ENCODE data around the gene PUS10. TPM values are rescaled to one million over a fixed set of nuclear protein-coding genes. Genes with fewer than 3 reads are reported as not detected.
"Not testable (repeated sequence)": the region's sequence is repeated elsewhere in the genome, so short reads cannot be mapped to it uniquely, and the experiment has no call there.

Gene PUS10
- total RNA-seq, 1 donor from 2014 or later, result 6.2 TPM

- Mint-ChIP-seq H3K27me3 (ENCODE audit: low read depth) (no peaks in the 10 kb centered on the region), H3K36me3 (peaks cover 13% of the 10 kb centered on the region), H3K9me3 (peaks cover 21% of the 10 kb centered on the region), H3K27ac (no peak overlapping the region), H3K4me3 (no peak overlapping the region), H3K4me1 (peaks cover 3% of the 10 kb centered on the region)
- TF ChIP-seq, protein P1, sequence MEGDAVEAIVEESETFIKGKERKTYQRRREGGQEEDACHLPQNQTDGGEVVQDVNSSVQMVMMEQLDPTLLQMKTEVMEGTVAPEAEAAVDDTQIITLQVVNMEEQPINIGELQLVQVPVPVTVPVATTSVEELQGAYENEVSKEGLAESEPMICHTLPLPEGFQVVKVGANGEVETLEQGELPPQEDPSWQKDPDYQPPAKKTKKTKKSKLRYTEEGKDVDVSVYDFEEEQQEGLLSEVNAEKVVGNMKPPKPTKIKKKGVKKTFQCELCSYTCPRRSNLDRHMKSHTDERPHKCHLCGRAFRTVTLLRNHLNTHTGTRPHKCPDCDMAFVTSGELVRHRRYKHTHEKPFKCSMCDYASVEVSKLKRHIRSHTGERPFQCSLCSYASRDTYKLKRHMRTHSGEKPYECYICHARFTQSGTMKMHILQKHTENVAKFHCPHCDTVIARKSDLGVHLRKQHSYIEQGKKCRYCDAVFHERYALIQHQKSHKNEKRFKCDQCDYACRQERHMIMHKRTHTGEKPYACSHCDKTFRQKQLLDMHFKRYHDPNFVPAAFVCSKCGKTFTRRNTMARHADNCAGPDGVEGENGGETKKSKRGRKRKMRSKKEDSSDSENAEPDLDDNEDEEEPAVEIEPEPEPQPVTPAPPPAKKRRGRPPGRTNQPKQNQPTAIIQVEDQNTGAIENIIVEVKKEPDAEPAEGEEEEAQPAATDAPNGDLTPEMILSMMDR (IDR thresholded peaks at IDR 0.05; ENCODE audit: unreplicated experiment), result no peak
- no peak for DNase-seq (ENCODE audit: low spot score in 2 of 2, unreplicated experiment in 2 of 2)
Observed at GRCh38 chr2:60992985-60993392, 25.1 kb downstream of the PUS10 start.

GRCh38 chr2:60991644-60992043, 26.4 kb downstream of the PUS10 start:
- TF ChIP-seq, protein P1 (IDR thresholded peaks at IDR 0.05; ENCODE audit: unreplicated experiment), result no peak
- Mint-ChIP-seq H3K27ac (no peak overlapping the region), H3K27me3 (ENCODE audit: low read depth) (no peaks in the 10 kb centered on the region), H3K4me3 (no peak overlapping the region), H3K9me3 (peaks cover 21% of the 10 kb centered on the region), H3K4me1 (peaks cover 3% of the 10 kb centered on the region), H3K36me3 (peaks cover 13% of the 10 kb centered on the region)
- no peak for DNase-seq (ENCODE audit: low spot score in 2 of 2, unreplicated experiment in 2 of 2)

DNA sequence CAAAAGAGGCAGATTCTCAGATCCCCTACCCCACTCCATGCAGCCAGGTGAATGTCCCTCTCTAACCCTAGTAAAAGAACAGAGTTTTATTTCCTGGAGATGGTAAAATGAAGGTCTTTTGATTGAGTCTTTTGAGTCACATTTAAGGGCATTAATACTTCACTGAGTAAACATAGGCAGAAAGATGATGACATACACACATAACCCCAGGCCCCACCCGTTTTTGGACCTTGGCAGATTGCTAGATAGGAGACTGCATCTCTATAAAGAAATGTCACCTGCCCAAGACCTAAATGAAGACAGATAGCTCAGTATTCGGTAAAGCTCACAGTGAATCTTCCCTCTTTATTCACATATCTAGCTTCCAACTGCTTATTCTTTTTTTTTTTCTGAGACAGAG, 28.8 kb downstream of the PUS10 start:
- H3K9me3 Mint-ChIP-seq, result peaks cover 21% of the 10 kb centered on the region
- H3K4me1 Mint-ChIP-seq, result peaks cover 3% of the 10 kb centered on the region
- H3K4me3 Mint-ChIP-seq, result no peak overlapping the region
- TF ChIP-seq, protein P1 (IDR thresholded peaks at IDR 0.05; ENCODE audit: unreplicated experiment), result no peak
- H3K36me3 Mint-ChIP-seq, result peaks cover 13% of the 10 kb centered on the region
- H3K27ac Mint-ChIP-seq, result no peak overlapping the region
- no peak for DNase-seq (ENCODE audit: low spot score in 2 of 2, unreplicated experiment in 2 of 2)
- H3K27me3 Mint-ChIP-seq (ENCODE audit: low read depth), result no peaks in the 10 kb centered on the region

DNA sequence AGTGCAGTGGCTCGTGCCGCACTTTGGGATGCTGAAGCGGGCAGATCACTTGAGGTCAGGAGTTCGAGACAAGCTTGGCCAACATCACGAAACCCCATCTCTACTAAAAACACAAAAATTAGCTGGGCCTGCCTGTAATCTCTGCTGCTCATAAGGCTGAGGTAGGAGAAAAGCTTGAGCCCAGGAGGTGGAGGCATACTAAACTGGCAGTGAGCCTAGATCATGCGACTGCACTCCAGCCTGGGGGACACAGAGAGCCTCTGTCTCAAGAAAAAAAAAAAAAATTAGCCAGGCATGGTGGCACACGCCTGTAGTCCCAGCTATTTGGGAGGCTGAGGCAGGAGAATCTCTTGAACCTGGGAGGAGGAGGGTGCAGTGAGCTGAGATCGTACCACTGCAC, 30.4 kb downstream of the PUS10 start:
- H3K4me1 Mint-ChIP-seq; H3K27me3 Mint-ChIP-seq (ENCODE audit: low read depth); H3K4me3 Mint-ChIP-seq; DNase-seq (ENCODE audit: low spot score in 2 of 2, unreplicated experiment in 2 of 2); H3K27ac Mint-ChIP-seq: not testable (repeated sequence)
- peaks cover 12% of the 10 kb centered on the region for H3K36me3 Mint-ChIP-seq
- peaks cover 19% of the 10 kb centered on the region for H3K9me3 Mint-ChIP-seq

DNA sequence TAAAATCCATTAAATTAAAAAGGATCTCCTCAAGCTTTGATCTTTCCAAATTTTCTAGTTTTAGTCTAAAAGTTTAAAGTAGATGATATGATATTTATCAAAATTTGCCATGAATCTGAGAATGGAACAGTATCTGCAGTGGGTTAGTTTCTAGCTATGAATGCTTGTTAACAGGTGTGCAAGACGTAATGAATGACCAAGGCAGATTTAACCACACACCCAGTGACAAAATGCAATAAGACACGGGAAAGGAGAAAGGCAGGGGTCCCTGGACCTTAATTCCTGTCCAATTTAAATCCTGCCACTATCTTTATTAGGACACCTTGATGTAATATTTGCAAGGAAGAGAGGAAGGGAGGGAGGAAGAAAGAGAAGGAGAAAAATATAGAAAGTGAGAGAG, 31.0 kb downstream of the PUS10 start:
- no peak for DNase-seq (ENCODE audit: low spot score in 2 of 2, unreplicated experiment in 2 of 2)
- Mint-ChIP-seq H3K27ac (no peak overlapping the region), H3K9me3 (peaks cover 16% of the 10 kb centered on the region), H3K27me3 (ENCODE audit: low read depth) (no peaks in the 10 kb centered on the region), H3K36me3 (peaks cover 11% of the 10 kb centered on the region), H3K4me3 (no peak overlapping the region), H3K4me1 (peaks cover 3% of the 10 kb centered on the region)
- TF ChIP-seq, protein P1 (IDR thresholded peaks at IDR 0.05; ENCODE audit: unreplicated experiment), result no peak

DNA sequence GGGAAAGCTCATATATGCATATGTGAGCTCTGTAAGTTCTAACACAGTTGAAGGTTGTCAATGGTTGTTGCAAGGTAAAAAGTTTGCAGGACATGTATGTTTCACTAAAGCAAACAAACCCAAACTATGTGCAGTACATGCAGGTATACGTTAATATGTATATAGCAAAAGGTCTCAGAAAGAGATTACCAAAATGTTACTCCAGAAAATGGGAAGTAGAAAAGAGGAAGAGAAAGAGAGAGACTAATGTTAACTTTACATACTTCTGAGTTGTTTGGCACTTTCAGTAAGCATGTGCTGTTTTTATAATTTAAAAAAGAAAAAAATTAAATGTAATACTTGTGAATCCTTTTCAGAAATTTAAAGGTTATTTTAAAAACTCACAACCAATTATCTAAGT, 33.3 kb downstream of the PUS10 start:
- Mint-ChIP-seq H3K9me3 (no peaks in the 10 kb centered on the region), H3K4me3 (no peak overlapping the region), H3K4me1 (peaks cover 6% of the 10 kb centered on the region), H3K27me3 (ENCODE audit: low read depth) (no peaks in the 10 kb centered on the region), H3K36me3 (no peaks in the 10 kb centered on the region), H3K27ac (no peak overlapping the region)
- TF ChIP-seq, protein P1 (IDR thresholded peaks at IDR 0.05; ENCODE audit: unreplicated experiment), result no peak
- no peak for DNase-seq (ENCODE audit: low spot score in 2 of 2, unreplicated experiment in 2 of 2)

GRCh38 chr2:60982066-60982465, 36.0 kb downstream of the PUS10 start:
- H3K4me1 Mint-ChIP-seq, result peaks cover 19% of the 10 kb centered on the region
- not testable (repeated sequence) for DNase-seq (ENCODE audit: low spot score in 2 of 2, unreplicated experiment in 2 of 2); H3K27me3 Mint-ChIP-seq (ENCODE audit: low read depth); H3K9me3 Mint-ChIP-seq; H3K36me3 Mint-ChIP-seq; H3K4me3 Mint-ChIP-seq; H3K27ac Mint-ChIP-seq
